Neural progenitor cell (in vitro differentiated cells): ENCODE data around the gene MRPS6.

Experiments
- EZH2 ChIP-seq: fragments of 200-600 bp; sonication (generic); IDR thresholded peaks from 2 replicates; pipeline ENCODE4 v1.6.1; 2017; ENCODE audit warnings: antibody characterized with exemption, mild to moderate bottlenecking, moderate library complexity
- TF ChIP-seq, protein P1 (sequence below): fragments of 200-600 bp; sonication (generic); IDR thresholded peaks from 2 replicates; pipeline ENCODE4 v1.5.1; 2017; ENCODE audit warnings: antibody characterized with exemption, mild to moderate bottlenecking

DNA sequence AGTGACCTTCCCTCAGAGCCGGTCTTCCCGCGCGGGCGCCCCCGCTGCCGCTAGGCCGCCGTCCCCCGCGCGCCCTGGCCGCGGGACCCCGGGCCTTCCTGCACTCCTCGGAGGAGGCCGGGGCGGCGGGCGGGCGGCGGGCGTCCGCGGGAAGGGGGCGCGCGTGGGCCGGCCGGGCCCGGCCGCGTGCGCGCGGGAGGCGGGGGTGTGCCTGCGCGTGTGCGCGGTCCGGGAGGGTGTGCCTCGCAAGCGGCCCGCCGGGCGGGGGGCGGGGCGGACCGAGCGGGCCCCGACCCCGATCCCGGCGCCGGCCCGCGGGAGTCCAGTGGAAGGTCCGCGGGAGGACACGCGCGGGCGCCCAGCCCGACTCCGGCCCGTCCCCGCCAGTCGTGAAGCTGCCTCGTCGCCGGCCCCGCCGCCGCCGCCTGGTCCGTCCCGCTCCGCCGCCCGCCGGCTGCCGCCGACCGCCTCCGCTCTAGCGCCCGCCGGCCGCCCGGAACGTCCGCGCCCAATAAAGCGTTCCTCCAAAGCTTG is 438 bp downstream of the MRPS6 start:
- TF ChIP-seq, protein P1, sequence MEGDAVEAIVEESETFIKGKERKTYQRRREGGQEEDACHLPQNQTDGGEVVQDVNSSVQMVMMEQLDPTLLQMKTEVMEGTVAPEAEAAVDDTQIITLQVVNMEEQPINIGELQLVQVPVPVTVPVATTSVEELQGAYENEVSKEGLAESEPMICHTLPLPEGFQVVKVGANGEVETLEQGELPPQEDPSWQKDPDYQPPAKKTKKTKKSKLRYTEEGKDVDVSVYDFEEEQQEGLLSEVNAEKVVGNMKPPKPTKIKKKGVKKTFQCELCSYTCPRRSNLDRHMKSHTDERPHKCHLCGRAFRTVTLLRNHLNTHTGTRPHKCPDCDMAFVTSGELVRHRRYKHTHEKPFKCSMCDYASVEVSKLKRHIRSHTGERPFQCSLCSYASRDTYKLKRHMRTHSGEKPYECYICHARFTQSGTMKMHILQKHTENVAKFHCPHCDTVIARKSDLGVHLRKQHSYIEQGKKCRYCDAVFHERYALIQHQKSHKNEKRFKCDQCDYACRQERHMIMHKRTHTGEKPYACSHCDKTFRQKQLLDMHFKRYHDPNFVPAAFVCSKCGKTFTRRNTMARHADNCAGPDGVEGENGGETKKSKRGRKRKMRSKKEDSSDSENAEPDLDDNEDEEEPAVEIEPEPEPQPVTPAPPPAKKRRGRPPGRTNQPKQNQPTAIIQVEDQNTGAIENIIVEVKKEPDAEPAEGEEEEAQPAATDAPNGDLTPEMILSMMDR, result no peak
- no peak for TF ChIP-seq EZH2
